ENCODE data around the gene SNRPD3. TPM values are rescaled to one million over a fixed set of nuclear protein-coding genes. Genes with fewer than 3 reads are reported as not detected.
"Not testable (repeated sequence)": the region's sequence is repeated elsewhere in the genome, so short reads cannot be mapped to it uniquely, and the experiment has no call there.

Gene SNRPD3
- total RNA-seq, 1 donor from 2014 or later = 160 TPM

- no peak for TF ChIP-seq CTCF (IDR thresholded peaks at IDR 0.05; ENCODE audit: insufficient read depth, low read length, poor library complexity, severe bottlenecking)
- H3K36me3 ChIP-seq (ENCODE audit: control insufficient read depth, insufficient read depth, low read length) = no peaks in the 10 kb centered on the region
Measured at GRCh38 chr22:24595228-24595627, 39.4 kb downstream of the SNRPD3 start.

GRCh38 chr22:24595863-24596262 is 40.1 kb downstream of the SNRPD3 start:
- no peak for TF ChIP-seq CTCF (IDR thresholded peaks at IDR 0.05; ENCODE audit: insufficient read depth, low read length, poor library complexity, severe bottlenecking)
- no peaks in the 10 kb centered on the region for H3K27me3 ChIP-seq (ENCODE audit: control insufficient read depth, insufficient read depth, low read length)
- no peaks in the 10 kb centered on the region for H3K36me3 ChIP-seq (ENCODE audit: control insufficient read depth, insufficient read depth, low read length)
- no peak overlapping the region for H3K4me3 ChIP-seq (ENCODE audit: low read depth, low read length)
- no peak for DNase-seq (ENCODE audit: low read depth)

More at GRCh38 chr22:24595228-24595627, 39.4 kb downstream of the SNRPD3 start:
- no peaks in the 10 kb centered on the region for H3K27me3 ChIP-seq (ENCODE audit: control insufficient read depth, insufficient read depth, low read length)
- H3K4me3 ChIP-seq (ENCODE audit: low read depth, low read length) = no peak overlapping the region
- DNase-seq (ENCODE audit: low read depth) = no peak

GRCh38 chr22:24597076-24597475 is 41.3 kb downstream of the SNRPD3 start:
- not testable (repeated sequence) for H3K4me3 ChIP-seq (ENCODE audit: low read depth, low read length); H3K36me3 ChIP-seq (ENCODE audit: control insufficient read depth, insufficient read depth, low read length); H3K27me3 ChIP-seq (ENCODE audit: control insufficient read depth, insufficient read depth, low read length); DNase-seq (ENCODE audit: low read depth)

- DNase-seq (ENCODE audit: low read depth) = no peak
- no peak for TF ChIP-seq CTCF (IDR thresholded peaks at IDR 0.05; ENCODE audit: insufficient read depth, low read length, poor library complexity, severe bottlenecking)
Measured at GRCh38 chr22:24599514-24599913, 43.7 kb downstream of the SNRPD3 start.

GRCh38 chr22:24599958-24600715 is 44.3 kb downstream of the SNRPD3 start:
- H3K4me3 ChIP-seq (ENCODE audit: low read depth, low read length); H3K27me3 ChIP-seq (ENCODE audit: control insufficient read depth, insufficient read depth, low read length); H3K36me3 ChIP-seq (ENCODE audit: control insufficient read depth, insufficient read depth, low read length); DNase-seq (ENCODE audit: low read depth): not testable (repeated sequence)

More at GRCh38 chr22:24599514-24599913, 43.7 kb downstream of the SNRPD3 start:
- Histone ChIP-seq H3K27me3 (ENCODE audit: control insufficient read depth, insufficient read depth, low read length) (no peaks in the 10 kb centered on the region), H3K4me3 (ENCODE audit: low read depth, low read length) (no peak overlapping the region), H3K36me3 (ENCODE audit: control insufficient read depth, insufficient read depth, low read length) (no peaks in the 10 kb centered on the region)

- TF ChIP-seq CTCF (IDR thresholded peaks at IDR 0.05; ENCODE audit: insufficient read depth, low read length, poor library complexity, severe bottlenecking) = no peak
- no peak overlapping the region for H3K4me3 ChIP-seq (ENCODE audit: low read depth, low read length)
- DNase-seq (ENCODE audit: low read depth) = no peak
Measured at GRCh38 chr22:24601217-24602104, 45.7 kb downstream of the SNRPD3 start.

GRCh38 chr22:24602105-24602749 is 46.4 kb downstream of the SNRPD3 start:
- not testable (repeated sequence) for H3K4me3 ChIP-seq (ENCODE audit: low read depth, low read length); H3K36me3 ChIP-seq (ENCODE audit: control insufficient read depth, insufficient read depth, low read length); DNase-seq (ENCODE audit: low read depth); H3K27me3 ChIP-seq (ENCODE audit: control insufficient read depth, insufficient read depth, low read length)

More at GRCh38 chr22:24601217-24602104, 45.7 kb downstream of the SNRPD3 start:
- Histone ChIP-seq H3K27me3 (ENCODE audit: control insufficient read depth, insufficient read depth, low read length) (no peaks in the 10 kb centered on the region), H3K36me3 (ENCODE audit: control insufficient read depth, insufficient read depth, low read length) (no peaks in the 10 kb centered on the region)

- DNase-seq (ENCODE audit: low read depth); H3K36me3 ChIP-seq (ENCODE audit: control insufficient read depth, insufficient read depth, low read length); H3K27me3 ChIP-seq (ENCODE audit: control insufficient read depth, insufficient read depth, low read length): not testable (repeated sequence)
- H3K4me3 ChIP-seq (ENCODE audit: low read depth, low read length) = peak within 1 kb of the TSS; percentile 44
Measured at GRCh38 chr22:24602847-24603769, 47.3 kb downstream of the SNRPD3 start, which contains the start of gene GGT1. Gene GGT1 (plus strand): TSS chr22:24603193. CDS start chr22:24611082, 7,889 bp downstream.

Data from kidney epithelial cell (primary cell).